Left renal cortex interstitium (tissue), 4 donors: ENCODE measurements around the gene SDHD. TPM values are rescaled to one million over a fixed set of nuclear protein-coding genes. Genes with fewer than 3 reads are reported as not detected.

Experiments
- DNase-seq, 4 donors: peaks; one replicate each; pipeline ENCODE4 v3.0.0-alpha.2; 2013; ENCODE audit warnings: low read depth in 4 of 4, low spot score in 2 of 4, missing footprints in 1 of 4
- polyA plus RNA-seq, 4 donors: library from polyadenylated mRNA; unstranded; fragments of 120-200 nt; gene quantifications; one replicate each; pipeline ENCODE4 v1.2.1, GENCODE V29; 2013; ENCODE audit not compliant: insufficient read length in 4 of 4

The SDHD gene
- polyA plus RNA-seq, 4 donors, result 162 to 223 (median 180) TPM

- no peak for DNase-seq
Measured at GRCh38 chr11:112097734-112098528, 11.3 kb downstream of the SDHD start.

DNA sequence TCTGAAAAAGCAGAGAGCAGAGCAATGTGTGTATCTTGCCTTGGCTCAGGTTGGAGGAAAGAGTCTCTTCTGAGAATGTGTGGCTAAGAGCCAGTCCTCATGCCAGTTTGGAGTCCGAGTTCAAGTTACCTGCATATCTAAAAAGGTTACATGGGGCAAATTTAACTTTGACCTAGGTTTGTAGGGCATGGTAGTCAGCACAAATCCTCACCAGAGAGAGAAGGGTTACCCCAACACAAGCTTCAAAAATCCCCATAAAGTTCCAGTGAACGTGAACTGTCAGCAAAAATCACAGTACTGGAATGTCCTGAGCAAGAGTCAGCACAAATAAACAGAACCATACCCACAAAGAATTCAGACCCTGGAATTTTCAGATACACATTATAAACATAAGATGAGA lies 13.8 kb downstream of the SDHD start:
- no peak for DNase-seq

GRCh38 chr11:112103446-112103845 lies 16.8 kb downstream of the SDHD start:
- DNase-seq, result no peak

DNA sequence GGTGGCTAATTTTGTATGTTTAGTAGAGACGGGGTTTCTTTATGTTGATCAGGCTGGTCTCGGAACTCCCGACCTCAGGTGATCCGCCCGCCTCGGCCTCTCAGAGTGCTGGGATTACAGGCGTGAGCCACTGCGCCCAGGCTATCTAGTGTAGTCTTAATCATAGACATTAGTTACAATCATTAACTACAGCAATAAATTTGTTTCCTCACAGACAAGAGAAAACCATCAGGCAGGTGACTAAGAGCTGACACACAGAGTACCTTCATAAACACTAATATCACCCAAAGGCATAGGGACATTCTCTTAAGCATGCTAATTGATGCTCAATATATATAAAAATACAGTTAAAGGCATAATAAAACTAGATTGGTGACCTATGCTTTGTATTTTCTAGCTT lies 19.4 kb downstream of the SDHD start:
- no peak for DNase-seq

DNA sequence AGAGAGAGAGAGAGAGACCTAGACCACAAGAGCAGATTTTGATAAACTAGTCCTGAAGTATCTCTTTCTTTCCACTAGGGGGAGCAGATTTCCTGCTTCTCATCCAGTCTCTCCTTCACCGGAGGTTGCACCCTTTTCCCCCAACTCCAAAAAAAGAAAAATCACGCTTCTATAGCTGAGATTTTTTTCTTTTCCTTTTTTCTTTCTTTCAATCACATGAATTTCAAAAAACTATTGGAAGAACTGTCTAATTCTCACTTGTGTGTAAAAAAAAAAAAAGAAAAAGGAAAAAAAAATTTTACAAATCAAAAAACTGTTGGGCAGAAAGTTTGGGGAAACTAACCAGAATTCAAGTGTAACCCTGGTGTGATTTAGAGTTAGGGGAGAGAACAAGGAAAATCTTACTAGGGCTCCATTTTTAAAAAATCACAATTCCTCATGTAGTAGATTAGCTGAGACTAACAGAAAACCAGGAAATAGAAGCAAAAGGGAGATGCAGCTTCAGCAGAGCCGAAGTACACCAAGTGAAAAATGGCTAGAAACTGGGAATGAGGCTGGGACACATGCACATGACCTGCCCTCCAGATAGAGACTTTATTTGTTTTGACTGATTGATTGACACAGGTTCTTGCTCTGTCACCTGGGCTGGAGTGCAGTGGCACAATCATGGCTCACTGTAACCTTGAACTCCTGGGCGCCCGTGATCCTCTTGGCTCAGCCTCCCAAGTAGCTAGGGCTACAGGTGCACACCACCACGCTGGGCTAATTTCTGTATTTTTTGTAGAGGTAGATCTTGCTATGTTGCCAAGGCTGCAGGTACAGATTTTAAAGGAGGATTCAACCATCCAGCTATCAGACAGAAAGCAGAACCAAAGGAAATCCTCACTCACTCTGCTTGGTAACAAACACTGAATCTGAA lies 27.1 kb downstream of the SDHD start:
- DNase-seq, result peak in 2 of 4 donors; percentile 13 to 29

GRCh38 chr11:112114460-112114859 lies 27.8 kb downstream of the SDHD start:
- no peak for DNase-seq

DNA sequence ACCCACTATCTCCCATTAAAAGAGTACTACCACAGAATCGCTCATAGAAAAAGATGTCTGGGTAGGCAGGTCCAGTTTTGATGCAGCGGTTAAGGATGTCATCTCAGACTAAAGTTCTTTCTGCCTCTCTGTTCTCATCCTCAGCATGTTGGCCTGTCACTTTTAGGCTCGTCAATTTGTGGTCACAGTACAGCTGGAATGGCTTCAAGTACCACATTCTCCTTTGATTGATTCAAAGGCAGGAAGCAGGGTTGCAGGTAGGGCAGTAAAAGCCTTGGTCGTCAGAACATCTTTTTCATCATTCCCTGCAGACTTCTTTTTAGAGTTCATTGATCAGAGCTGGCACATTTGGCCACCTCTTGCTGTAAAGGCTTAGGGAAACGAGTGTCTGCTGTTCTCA lies 28.7 kb downstream of the SDHD start:
- no peak for DNase-seq

DNA sequence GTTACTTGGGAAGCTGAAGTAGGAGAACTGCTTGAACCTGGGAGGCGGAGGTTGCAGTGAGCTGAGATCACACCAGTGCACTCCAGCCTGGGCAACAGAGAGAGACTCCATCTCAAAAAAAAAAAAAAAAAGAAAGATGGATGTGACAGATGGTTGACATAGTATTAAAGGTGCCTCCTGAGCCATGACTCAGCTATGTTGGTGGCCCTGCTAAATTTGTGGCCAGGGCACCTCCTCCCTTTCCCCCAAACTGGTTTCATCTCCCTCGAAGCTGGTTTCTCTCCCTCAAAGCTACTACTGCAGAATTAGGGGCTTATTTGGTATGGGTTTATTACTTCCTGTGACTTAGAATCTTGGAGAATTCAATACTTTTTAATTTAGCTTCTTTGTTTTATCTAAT lies 31.5 kb downstream of the SDHD start:
- no peak for DNase-seq

DNA sequence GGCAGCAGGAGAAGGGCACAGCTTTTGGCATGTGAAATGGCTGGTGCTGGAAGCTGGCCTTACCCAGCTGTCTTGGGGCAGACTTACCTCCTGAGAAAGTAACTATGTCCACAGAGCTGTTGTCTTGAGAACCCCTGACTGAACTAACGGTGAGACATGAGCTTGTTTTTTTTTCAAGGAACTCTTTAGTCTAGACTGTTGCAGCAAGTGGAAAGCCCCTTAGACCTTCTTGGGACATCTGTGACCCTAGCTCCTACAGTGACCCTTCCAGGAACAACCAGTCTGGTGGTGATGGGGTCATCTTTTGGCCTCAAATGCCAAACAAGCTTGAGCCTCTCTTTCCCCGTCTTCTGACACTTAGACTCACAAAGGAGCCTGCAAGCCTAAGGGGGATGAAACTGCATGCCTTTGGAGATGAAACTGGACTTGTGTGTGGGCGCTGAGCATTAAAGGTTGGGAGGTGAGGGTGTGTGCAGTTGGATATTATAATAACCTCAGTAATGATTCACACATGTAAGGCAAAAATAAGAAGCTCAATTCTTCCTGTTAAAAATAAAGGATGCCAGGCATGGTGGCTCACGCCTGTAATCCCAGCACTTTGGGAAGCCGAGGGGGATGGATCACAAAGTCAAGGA lies 35.4 kb downstream of the SDHD start:
- DNase-seq, result no peak

GRCh38 chr11:112123129-112123528 lies 36.5 kb downstream of the SDHD start:
- no peak for DNase-seq

GRCh38 chr11:112127056-112127455 lies 40.4 kb downstream of the SDHD start:
- DNase-seq, result no peak

- DNase-seq, result no peak
Measured at GRCh38 chr11:112128483-112129121, 41.9 kb downstream of the SDHD start.

DNA sequence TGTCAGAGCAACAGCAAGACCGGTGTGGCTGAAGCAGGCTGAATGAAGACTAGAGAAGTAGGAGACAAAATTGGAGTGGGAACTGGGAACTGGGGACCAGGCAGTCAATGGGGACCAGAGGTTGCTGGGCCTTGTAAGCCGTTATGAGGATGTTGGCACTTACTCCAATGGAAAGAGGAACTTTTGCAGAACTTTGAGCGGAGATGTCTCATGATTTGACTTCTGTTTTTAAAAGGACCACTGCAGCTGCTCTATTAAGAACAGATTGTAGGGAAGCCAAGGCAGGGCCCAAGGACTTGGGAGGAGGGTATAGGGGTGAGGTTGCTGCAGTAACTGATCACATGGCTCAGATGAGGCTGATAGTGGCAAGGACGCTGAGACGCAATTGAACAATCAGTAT lies 43.0 kb downstream of the SDHD start:
- DNase-seq, result no peak

DNA sequence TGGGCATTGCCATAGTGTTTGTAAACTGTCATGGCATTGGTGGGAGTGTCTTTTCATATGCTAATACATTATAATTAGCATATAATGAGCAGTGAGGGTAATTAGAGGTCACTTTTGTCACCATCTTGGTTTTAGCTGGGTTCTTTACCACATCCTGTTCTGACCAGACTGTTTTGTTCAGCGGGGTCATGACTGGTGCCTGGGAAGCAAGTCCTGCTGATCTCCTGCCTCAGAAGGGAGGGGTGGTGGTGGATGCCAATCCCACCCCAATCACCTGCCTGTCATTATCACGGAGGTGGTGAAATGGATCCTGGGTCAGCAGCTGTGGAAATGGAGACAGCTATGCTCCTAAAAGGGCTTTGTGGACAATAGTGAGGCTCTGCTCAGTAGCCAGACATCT lies 46.1 kb downstream of the SDHD start:
- DNase-seq, result no peak

- no peak for DNase-seq
Measured at GRCh38 chr11:112134473-112134872, 47.8 kb downstream of the SDHD start.

DNA sequence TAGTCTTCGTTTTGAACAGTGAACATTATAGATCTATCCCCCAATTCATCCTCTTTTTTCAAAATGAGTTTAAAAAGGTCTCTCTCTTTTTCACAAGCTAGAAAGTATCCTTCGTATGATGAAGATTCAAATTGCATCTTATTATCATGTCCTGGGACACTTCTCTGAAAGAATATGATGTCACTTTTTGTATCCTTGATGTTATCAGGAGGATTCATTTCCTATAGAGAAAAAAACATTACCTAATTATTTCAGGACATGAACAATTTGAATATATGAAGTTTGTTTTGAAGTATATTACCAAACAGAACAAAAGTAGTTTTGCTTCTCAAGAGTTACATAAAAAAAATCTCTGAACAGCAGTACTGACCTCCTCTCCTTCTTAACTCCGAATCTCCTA lies 56.9 kb downstream of the SDHD start:
- no peak for DNase-seq

Other genes starting within 250 kb of the SDHD start
- 10 to 100 TPM; 38.2 to 47.6 (median 42.6) TPM for gene ALG9, start 215.3 kb upstream of the SDHD start, polyA plus RNA-seq
- 1 to 10 TPM; 5.1 to 6.1 (median 5.6) TPM for gene FDXACB1, start 207.7 kb upstream of the SDHD start, polyA plus RNA-seq
- 10 to 100 TPM; 39.9 to 51.3 (median 43.6) TPM for gene CFAP68, start 207.3 kb upstream of the SDHD start, polyA plus RNA-seq
- gene CRYAB, start 175.1 kb upstream of the SDHD start, polyA plus RNA-seq, result 10 to 100 TPM; 46.4 to 69.2 (median 52.6) TPM
- 1 to 10 TPM; 1.8 to 3.1 (median 2.3) TPM for gene HSPB2, start 174.1 kb upstream of the SDHD start, polyA plus RNA-seq
- 10 to 100 TPM in 3 of 4 donors, 1 to 10 TPM in 1; 9.7 to 14.4 (median 12.9) TPM for gene C11orf52, start 168.0 kb upstream of the SDHD start, polyA plus RNA-seq
- gene DIXDC1, start 149.5 kb upstream of the SDHD start, polyA plus RNA-seq, result 10 to 100 TPM; 19.2 to 20.7 (median 20.0) TPM
- 10 to 100 TPM; 46.3 to 56.9 (median 48.9) TPM for gene DLAT, start 61.5 kb upstream of the SDHD start, polyA plus RNA-seq
- gene PIH1D2, start 12.9 kb upstream of the SDHD start, polyA plus RNA-seq, result 10 to 100 TPM in 3 of 4 donors, 1 to 10 TPM in 1; 7.6 to 13.7 (median 11.0) TPM
- 10 to 100 TPM; 48.8 to 61.1 (median 55.4) TPM for gene NKAPD1, start 12.6 kb upstream of the SDHD start, polyA plus RNA-seq
- 10 to 100 TPM; 65.0 to 88.9 (median 76.5) TPM for gene TIMM8B, start 117 bp upstream of the SDHD start, polyA plus RNA-seq
- 10 to 100 TPM in 2 of 4 donors, 1 to 10 TPM in 2; 4.3 to 15.4 (median 9.4) TPM for gene IL18, start 77.2 kb downstream of the SDHD start, polyA plus RNA-seq
- gene TEX12, start 80.5 kb downstream of the SDHD start, polyA plus RNA-seq, result under 1 TPM; 0.18 to 0.52 (median 0.24) TPM
- 1 to 10 TPM; 2.1 to 9.3 (median 4.5) TPM for gene BCO2, start 88.6 kb downstream of the SDHD start, polyA plus RNA-seq
- gene PTS, start 139.6 kb downstream of the SDHD start, polyA plus RNA-seq, result 10 to 100 TPM; 46.6 to 65.6 (median 54.4) TPM
- under 1 TPM in 1 of 4 donors, not detected in 3; 0.13 TPM for gene PLET1, start 174.0 kb downstream of the SDHD start, polyA plus RNA-seq